GM12874 (cell line): Measurements from ENCODE around the gene ABCC5.

ENCODE experiments used
- CTCF ChIP-seq: IDR thresholded peaks from 2 replicates; pipeline ENCODE4 v1.5.1; 2011; ENCODE audit warnings: low read depth, mild to moderate bottlenecking, control low read depth, low read length, moderate library complexity; ENCODE audit not compliant: insufficient read depth

The ABCC5 gene

GRCh38 chr3:183892610-183893214 lies 125.0 kb downstream of the ABCC5 start:
- TF ChIP-seq CTCF: no peak

- no peak for TF ChIP-seq CTCF
These were observed 131.9 kb downstream of the ABCC5 start for GRCh38 chr3:183885766-183886165.

GRCh38 chr3:183884427-183885296 lies 133.0 kb downstream of the ABCC5 start, which contains the start of gene PARL:
Gene PARL (minus strand): TSS chr3:183884880. CDS start chr3:183884846, 34 bp downstream.
- TF ChIP-seq CTCF: peak; percentile 99

GRCh38 chr3:183884097-183884426 lies 133.6 kb downstream of the ABCC5 start:
- TF ChIP-seq CTCF: no peak

GRCh38 chr3:183883291-183884096 lies 134.2 kb downstream of the ABCC5 start:
- no peak for TF ChIP-seq CTCF

GRCh38 chr3:183880121-183880520 lies 137.6 kb downstream of the ABCC5 start:
- no peak for TF ChIP-seq CTCF

GRCh38 chr3:183879243-183879642 lies 138.4 kb downstream of the ABCC5 start:
- TF ChIP-seq CTCF: no peak
